GM06990 (cell line): Measurements from ENCODE around the gene OR2F2.

Experiments used
- DNase-seq: peaks from one replicate; pipeline ENCODE4 v3.0.0-alpha.2; 2011; ENCODE audit not compliant: insufficient read length; ENCODE audit errors: extremely low read depth
- H3K27me3 ChIP-seq: replicated peaks from 2 replicates; pipeline ENCODE4 v1.6.0; 2011; ENCODE audit warnings: low read length; ENCODE audit not compliant: control insufficient read depth, insufficient read depth
- H3K36me3 ChIP-seq: 2 replicates; pipeline ENCODE4 v1.5.1; 2011; ENCODE audit warnings: low read length; ENCODE audit not compliant: control insufficient read depth, insufficient read depth
- H3K4me3 ChIP-seq: replicated peaks from 2 replicates; pipeline ENCODE4 v1.5.1; 2011; ENCODE audit warnings: low read depth, mild to moderate bottlenecking, control low read depth, low read length
- TF ChIP-seq, protein P1 (sequence below): IDR thresholded peaks from 2 replicates; pipeline ENCODE4 v1.5.1; 2011; ENCODE audit warnings: low read length, control low read depth, mild to moderate bottlenecking, inconsistent platforms; ENCODE audit not compliant: insufficient read depth, poor library complexity, severe bottlenecking

Gene OR2F2

DNA sequence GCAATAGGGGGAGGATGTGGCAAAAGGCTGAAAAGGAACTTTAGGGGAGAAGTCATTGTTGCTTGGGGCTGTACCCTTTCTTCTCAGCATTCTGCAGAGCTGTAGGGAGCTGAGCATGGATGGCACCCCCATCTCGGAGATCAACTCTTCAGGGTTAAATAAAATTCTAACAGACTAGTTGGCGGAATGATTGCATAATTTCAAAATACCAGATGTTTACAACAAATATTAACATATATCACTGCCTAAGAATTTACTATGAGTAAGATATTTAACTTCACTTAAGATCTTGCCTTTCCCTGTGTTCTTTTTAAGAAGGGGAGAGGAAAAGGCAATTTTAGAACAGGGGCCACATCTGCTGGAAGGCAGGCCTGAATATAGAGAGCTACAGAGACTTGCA lies 19.1 kb downstream of the OR2F2 start:
- Histone ChIP-seq H3K27me3 (no peaks in the 10 kb centered on the region), H3K4me3 (no peak overlapping the region), H3K36me3 (no peaks in the 10 kb centered on the region)
- TF ChIP-seq, protein P1, sequence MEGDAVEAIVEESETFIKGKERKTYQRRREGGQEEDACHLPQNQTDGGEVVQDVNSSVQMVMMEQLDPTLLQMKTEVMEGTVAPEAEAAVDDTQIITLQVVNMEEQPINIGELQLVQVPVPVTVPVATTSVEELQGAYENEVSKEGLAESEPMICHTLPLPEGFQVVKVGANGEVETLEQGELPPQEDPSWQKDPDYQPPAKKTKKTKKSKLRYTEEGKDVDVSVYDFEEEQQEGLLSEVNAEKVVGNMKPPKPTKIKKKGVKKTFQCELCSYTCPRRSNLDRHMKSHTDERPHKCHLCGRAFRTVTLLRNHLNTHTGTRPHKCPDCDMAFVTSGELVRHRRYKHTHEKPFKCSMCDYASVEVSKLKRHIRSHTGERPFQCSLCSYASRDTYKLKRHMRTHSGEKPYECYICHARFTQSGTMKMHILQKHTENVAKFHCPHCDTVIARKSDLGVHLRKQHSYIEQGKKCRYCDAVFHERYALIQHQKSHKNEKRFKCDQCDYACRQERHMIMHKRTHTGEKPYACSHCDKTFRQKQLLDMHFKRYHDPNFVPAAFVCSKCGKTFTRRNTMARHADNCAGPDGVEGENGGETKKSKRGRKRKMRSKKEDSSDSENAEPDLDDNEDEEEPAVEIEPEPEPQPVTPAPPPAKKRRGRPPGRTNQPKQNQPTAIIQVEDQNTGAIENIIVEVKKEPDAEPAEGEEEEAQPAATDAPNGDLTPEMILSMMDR = no peak
- DNase-seq = no peak

DNA sequence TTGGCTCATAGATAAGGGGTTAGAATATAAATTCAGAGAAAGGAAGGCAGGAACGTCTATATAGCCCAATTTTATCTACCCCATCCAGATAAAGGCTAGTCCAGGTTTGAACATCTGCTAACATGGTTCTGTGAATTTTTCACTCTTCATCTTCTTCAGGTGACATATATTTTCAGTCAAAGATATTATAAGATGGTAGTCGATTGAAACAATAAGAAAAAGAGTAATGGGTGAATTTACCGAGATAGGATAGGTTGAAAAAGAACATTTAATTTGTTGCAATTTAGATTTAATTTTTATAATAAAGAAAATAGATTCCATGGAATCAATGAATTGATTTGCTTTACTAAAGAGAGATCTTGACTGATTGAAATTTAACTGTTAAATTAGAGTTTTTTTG lies 19.5 kb downstream of the OR2F2 start, which contains the start of gene OR2F1:
Gene OR2F1 (plus strand): TSS at position 301 of the 400 bp plus-strand sequence. CDS start 5,127 bp downstream, outside the sequence.
- Histone ChIP-seq H3K27me3 (no peaks in the 10 kb centered on the region), H3K4me3 (no peak within 1 kb of the TSS), H3K36me3 (no peaks in the 10 kb centered on the region)
- no peak for DNase-seq
- TF ChIP-seq, protein P1 = no peak

DNA sequence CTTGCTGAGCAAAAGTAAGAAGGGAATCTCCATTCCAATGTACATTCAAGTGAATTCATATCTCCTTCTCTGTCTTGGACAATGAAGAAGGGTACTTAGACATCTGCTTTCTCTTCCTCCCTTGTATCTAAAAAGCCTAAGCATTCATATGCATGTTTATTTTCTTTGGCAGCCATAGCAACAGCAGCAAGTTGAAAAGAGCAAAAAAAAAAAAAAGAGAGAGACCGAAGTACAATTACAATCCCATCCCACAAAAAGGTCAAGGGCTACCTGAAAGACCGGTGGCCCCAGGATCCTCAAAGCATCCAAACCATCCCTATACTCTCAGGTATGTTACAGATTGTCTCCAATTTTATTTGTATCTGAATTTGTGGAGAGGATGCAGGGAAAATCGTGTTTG lies 23.7 kb downstream of the OR2F2 start:
- Histone ChIP-seq H3K27me3 (no peaks in the 10 kb centered on the region), H3K4me3 (no peak overlapping the region), H3K36me3 (no peaks in the 10 kb centered on the region)
- TF ChIP-seq, protein P1 = no peak
- no peak for DNase-seq

DNA sequence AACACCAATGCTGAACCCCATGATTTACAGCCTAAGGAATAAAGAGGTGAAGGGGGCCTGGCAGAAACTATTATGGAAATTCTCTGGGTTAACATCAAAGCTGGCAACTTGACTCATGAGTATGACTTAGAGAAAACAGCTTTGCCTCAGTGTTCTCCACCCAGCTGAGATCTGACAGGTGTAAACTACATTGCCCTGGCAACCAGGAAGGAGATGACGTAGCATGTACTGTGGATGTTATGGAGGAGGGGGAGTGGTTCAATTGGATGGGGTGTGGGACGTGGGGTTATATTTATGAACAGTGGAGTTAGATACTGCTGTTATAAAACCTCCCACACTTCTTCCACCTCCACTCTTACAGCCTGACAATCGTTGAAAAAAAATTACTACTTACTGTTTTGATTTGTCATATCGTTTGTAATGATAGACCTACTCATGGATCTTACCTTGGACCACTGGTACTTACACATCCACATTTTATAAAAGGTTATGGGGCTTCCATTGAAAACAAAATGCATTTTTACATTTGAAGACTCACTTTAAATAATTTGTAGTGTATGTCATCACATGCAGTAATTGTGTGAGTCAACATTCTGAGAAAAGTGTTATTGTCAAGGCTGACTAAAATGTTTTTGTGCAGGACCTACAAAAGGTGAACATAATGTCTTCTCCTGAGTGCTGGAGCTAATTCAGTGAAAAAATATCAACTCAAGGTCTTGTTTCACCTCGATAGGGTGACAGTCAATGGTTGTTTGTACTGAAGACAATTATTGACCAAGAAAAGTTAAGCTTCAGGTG lies 26.0 kb downstream of the OR2F2 start:
- Histone ChIP-seq H3K4me3 (no peak overlapping the region), H3K36me3 (no peaks in the 10 kb centered on the region), H3K27me3 (no peaks in the 10 kb centered on the region)
- TF ChIP-seq, protein P1 = no peak
- DNase-seq = no peak

DNA sequence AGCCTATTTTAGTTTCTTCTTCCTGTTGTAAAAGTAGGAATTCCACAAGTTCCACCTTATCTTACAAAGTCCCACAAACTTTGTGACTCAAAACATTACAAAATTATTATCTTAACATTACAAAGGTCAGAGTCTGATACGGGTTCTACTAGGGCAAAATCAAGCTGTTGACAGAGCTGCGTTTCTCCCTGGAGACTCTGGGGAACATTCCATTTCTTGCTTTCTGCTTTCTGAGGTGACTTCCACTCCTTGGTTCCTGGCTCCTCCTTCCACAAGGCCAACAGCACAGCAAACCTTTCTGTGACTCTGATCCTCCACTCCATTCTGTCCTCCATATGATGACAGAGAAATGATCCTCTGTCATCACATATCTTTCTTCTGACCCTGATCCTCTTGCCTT lies 30.2 kb downstream of the OR2F2 start:
- DNase-seq = no peak
- no peaks in the 10 kb centered on the region for H3K27me3 ChIP-seq
- H3K36me3 ChIP-seq = no peaks in the 10 kb centered on the region
- no peak overlapping the region for H3K4me3 ChIP-seq
- TF ChIP-seq, protein P1 = no peak
